Measurements from ENCODE around the gene PPIL6. TPM values are rescaled to one million over a fixed set of nuclear protein-coding genes. Genes with fewer than 3 reads are reported as not detected.

PPIL6 gene
- total RNA-seq, 1 donor from 2014 or later: 8.4 TPM

DNA sequence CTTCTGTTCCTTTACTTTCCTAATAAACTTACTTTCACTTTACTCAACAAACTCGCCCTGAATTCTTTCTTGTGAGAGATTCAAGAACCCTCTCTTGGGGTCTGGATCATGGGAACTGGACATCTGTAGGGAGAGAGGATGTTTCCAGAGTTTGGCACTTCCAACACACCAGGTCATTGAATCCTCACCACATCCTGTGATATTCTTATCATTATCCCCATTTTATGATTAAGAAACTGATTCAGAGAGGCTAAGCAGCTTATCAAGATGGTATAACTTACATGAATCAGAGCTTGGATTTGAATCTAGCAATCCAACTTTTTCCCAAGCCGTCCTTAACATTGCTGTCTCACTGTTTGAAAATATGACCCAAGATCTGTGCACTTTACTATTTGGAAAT lies 15.5 kb downstream of the PPIL6 start:
- Histone ChIP-seq H3K36me3 (ENCODE audit: control insufficient read depth, insufficient read depth, low read length) (no peaks in the 10 kb centered on the region), H3K4me3 (ENCODE audit: low read depth, low read length) (no peak overlapping the region), H3K27me3 (ENCODE audit: control insufficient read depth, insufficient read depth, low read length) (no peaks in the 10 kb centered on the region)
- TF ChIP-seq, protein P1, sequence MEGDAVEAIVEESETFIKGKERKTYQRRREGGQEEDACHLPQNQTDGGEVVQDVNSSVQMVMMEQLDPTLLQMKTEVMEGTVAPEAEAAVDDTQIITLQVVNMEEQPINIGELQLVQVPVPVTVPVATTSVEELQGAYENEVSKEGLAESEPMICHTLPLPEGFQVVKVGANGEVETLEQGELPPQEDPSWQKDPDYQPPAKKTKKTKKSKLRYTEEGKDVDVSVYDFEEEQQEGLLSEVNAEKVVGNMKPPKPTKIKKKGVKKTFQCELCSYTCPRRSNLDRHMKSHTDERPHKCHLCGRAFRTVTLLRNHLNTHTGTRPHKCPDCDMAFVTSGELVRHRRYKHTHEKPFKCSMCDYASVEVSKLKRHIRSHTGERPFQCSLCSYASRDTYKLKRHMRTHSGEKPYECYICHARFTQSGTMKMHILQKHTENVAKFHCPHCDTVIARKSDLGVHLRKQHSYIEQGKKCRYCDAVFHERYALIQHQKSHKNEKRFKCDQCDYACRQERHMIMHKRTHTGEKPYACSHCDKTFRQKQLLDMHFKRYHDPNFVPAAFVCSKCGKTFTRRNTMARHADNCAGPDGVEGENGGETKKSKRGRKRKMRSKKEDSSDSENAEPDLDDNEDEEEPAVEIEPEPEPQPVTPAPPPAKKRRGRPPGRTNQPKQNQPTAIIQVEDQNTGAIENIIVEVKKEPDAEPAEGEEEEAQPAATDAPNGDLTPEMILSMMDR (IDR thresholded peaks at IDR 0.05; ENCODE audit: insufficient read depth, low read length, severe bottlenecking): no peak
- FAIRE-seq (no peak), DNase-seq (ENCODE audit: low read depth) (peak; percentile 33)

GRCh38 chr6:109421184-109421583 lies 19.2 kb downstream of the PPIL6 start:
- DNase-seq (ENCODE audit: low read depth): no peak
- Histone ChIP-seq H3K27me3 (ENCODE audit: control insufficient read depth, insufficient read depth, low read length) (no peaks in the 10 kb centered on the region), H3K36me3 (ENCODE audit: control insufficient read depth, insufficient read depth, low read length) (no peaks in the 10 kb centered on the region), H3K4me3 (ENCODE audit: low read depth, low read length) (no peak overlapping the region)
- TF ChIP-seq, protein P1 (IDR thresholded peaks at IDR 0.05; ENCODE audit: insufficient read depth, low read length, severe bottlenecking): no peak
- FAIRE-seq: no peak

- no peak for FAIRE-seq
- H3K4me3 ChIP-seq (ENCODE audit: low read depth, low read length): no peak overlapping the region
- H3K36me3 ChIP-seq (ENCODE audit: control insufficient read depth, insufficient read depth, low read length): no peaks in the 10 kb centered on the region
- TF ChIP-seq, protein P1 (IDR thresholded peaks at IDR 0.05; ENCODE audit: insufficient read depth, low read length, severe bottlenecking): no peak
- DNase-seq (ENCODE audit: low read depth): peak; percentile 75
- no peaks in the 10 kb centered on the region for H3K27me3 ChIP-seq (ENCODE audit: control insufficient read depth, insufficient read depth, low read length)
Measured at GRCh38 chr6:109420751-109421150, 19.7 kb downstream of the PPIL6 start.

DNA sequence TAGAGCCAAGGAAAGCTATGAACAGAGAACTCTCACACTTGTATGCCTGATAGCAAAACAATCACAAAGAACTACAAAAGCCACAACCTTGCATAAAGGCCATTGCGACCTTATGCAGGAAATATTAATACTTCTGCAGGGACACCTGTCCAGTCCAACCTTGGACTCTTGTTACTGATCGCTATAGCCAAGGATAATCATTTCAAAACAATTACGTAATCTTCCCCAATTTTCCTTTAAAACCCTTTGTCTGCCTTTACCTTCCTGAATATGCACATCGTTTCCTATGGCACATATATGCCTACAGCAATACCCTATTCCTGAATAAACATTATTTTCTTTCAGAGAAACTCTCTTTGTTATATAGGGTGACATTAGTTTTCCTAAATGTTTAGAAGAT lies 22.8 kb downstream of the PPIL6 start:
- DNase-seq (ENCODE audit: low read depth) (no peak), FAIRE-seq (no peak)
- H3K27me3 ChIP-seq (ENCODE audit: control insufficient read depth, insufficient read depth, low read length): no peaks in the 10 kb centered on the region
- TF ChIP-seq, protein P1 (IDR thresholded peaks at IDR 0.05; ENCODE audit: insufficient read depth, low read length, severe bottlenecking): no peak
- H3K36me3 ChIP-seq (ENCODE audit: control insufficient read depth, insufficient read depth, low read length): no peaks in the 10 kb centered on the region
- H3K4me3 ChIP-seq (ENCODE audit: low read depth, low read length): no peak overlapping the region

DNA sequence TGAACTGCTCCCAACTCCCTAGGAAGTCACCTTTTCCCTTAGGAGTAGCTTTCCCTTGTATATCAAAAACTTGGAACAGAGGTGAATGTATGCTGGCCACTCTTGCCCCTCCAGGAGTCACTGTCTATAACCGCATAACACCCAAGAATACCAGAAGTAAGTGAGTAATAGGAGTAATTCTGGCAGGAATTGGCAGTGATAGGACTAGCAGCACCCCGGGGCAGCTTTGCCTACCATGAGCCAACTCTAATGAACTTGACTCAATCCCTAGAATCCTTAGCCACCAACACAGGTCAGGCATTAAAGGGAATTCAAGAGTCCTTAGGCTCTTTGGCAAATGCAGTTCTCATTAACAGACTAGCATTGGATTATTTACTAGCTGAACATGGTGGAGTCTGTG lies 29.4 kb downstream of the PPIL6 start:
- H3K36me3 ChIP-seq (ENCODE audit: control insufficient read depth, insufficient read depth, low read length): no peaks in the 10 kb centered on the region
- H3K4me3 ChIP-seq (ENCODE audit: low read depth, low read length): no peak overlapping the region
- FAIRE-seq (no peak), DNase-seq (ENCODE audit: low read depth) (peak; percentile 15)
- TF ChIP-seq, protein P1 (IDR thresholded peaks at IDR 0.05; ENCODE audit: insufficient read depth, low read length, severe bottlenecking): no peak
- no peaks in the 10 kb centered on the region for H3K27me3 ChIP-seq (ENCODE audit: control insufficient read depth, insufficient read depth, low read length)

- TF ChIP-seq, protein P1 (IDR thresholded peaks at IDR 0.05; ENCODE audit: insufficient read depth, low read length, severe bottlenecking): no peak
- H3K4me3 ChIP-seq (ENCODE audit: low read depth, low read length): no peak overlapping the region
- FAIRE-seq: no peak
- H3K36me3 ChIP-seq (ENCODE audit: control insufficient read depth, insufficient read depth, low read length): no peaks in the 10 kb centered on the region
- peak; percentile 72 for DNase-seq (ENCODE audit: low read depth)
- peaks cover 2% of the 10 kb centered on the region for H3K27me3 ChIP-seq (ENCODE audit: control insufficient read depth, insufficient read depth, low read length)
Measured at GRCh38 chr6:109406196-109406595, 34.2 kb downstream of the PPIL6 start.
